Measurements from ENCODE around the gene RECQL.
"Not testable (repeated sequence)": the region's sequence is repeated elsewhere in the genome, so short reads cannot be mapped to it uniquely, and the experiment has no call there.

The RECQL gene

GRCh38 chr12:21502872-21503271, 1.4 kb upstream of the RECQL start:
- no peak for DNase-seq (ENCODE audit: low read depth)

GRCh38 chr12:21502164-21502496, 695 bp upstream of the RECQL start:
- DNase-seq (ENCODE audit: low read depth) = peak; percentile 12

- no peak for DNase-seq (ENCODE audit: low read depth)
These were observed 613 bp downstream of the RECQL start for GRCh38 chr12:21500786-21501257.

GRCh38 chr12:21499765-21500164, 1.7 kb downstream of the RECQL start:
- no peak for DNase-seq (ENCODE audit: low read depth)

GRCh38 chr12:21485998-21486397, 15.4 kb downstream of the RECQL start:
- no peak for DNase-seq (ENCODE audit: low read depth)

- DNase-seq (ENCODE audit: low read depth) = no peak
These were observed 17.9 kb downstream of the RECQL start for GRCh38 chr12:21483531-21483930.

- no peak for DNase-seq (ENCODE audit: low read depth)
These were observed 22.5 kb downstream of the RECQL start for GRCh38 chr12:21478756-21479455.

- peak; percentile 1 for DNase-seq (ENCODE audit: low read depth)
These were observed 24.5 kb downstream of the RECQL start for GRCh38 chr12:21476949-21477348.

GRCh38 chr12:21475552-21475951, 25.9 kb downstream of the RECQL start:
- DNase-seq (ENCODE audit: low read depth) = no peak

- no peak for DNase-seq (ENCODE audit: low read depth)
These were observed 29.1 kb downstream of the RECQL start for GRCh38 chr12:21472197-21472823.

GRCh38 chr12:21471294-21471693, 30.1 kb downstream of the RECQL start:
- DNase-seq (ENCODE audit: low read depth) = no peak

- DNase-seq (ENCODE audit: low read depth) = not testable (repeated sequence)
These were observed 34.1 kb downstream of the RECQL start for GRCh38 chr12:21467334-21467733.

- DNase-seq (ENCODE audit: low read depth) = no peak
These were observed 42.0 kb downstream of the RECQL start for GRCh38 chr12:21459474-21459873.

GRCh38 chr12:21456291-21456780, 45.1 kb downstream of the RECQL start:
- DNase-seq (ENCODE audit: low read depth) = no peak

GRCh38 chr12:21453312-21453852, 48.1 kb downstream of the RECQL start:
- no peak for DNase-seq (ENCODE audit: low read depth)

- no peak for DNase-seq (ENCODE audit: low read depth)
These were observed 49.9 kb downstream of the RECQL start for GRCh38 chr12:21451529-21451928.

- no peak for DNase-seq (ENCODE audit: low read depth)
These were observed 57.0 kb downstream of the RECQL start for GRCh38 chr12:21444193-21445146.

GRCh38 chr12:21439347-21439746, 62.1 kb downstream of the RECQL start:
- no peak for DNase-seq (ENCODE audit: low read depth)

- DNase-seq (ENCODE audit: low read depth) = no peak
These were observed 62.8 kb downstream of the RECQL start for GRCh38 chr12:21438643-21439042.

GRCh38 chr12:21434699-21435098, 66.7 kb downstream of the RECQL start:
- DNase-seq (ENCODE audit: low read depth) = no peak

GRCh38 chr12:21433525-21433924, 67.9 kb downstream of the RECQL start:
- DNase-seq (ENCODE audit: low read depth) = no peak

GRCh38 chr12:21429994-21430393, 71.4 kb downstream of the RECQL start:
- DNase-seq (ENCODE audit: low read depth) = no peak

Data from GM04504 (cell line).